ENCODE results near the gene ANGPT4.

DNA sequence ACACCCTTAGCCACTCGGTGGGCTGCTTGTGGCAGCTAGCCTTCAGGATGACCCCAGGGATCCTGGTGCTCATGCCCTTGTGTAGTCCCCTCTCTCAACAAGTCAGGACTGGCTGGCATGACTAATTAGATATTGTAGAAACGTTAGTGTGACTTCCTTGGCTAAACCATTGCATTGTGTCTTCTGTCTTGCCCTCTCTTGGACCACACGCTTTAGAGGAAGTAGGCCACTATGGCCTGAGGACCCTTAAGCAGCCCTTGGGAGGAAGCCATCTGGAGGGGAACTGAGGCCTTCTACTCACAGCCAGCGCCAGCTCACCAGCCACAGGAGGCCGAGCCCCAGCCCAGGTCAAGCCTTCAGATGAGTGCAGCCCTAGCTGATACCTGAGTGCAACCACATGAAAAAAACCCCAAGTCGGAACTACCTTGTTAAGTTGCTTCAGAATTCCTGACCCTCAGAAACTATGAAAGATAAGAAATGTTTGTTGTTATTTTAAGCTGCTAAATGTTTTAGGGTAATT is 10.1 kb downstream of the ANGPT4 start:
- no peak for TF ChIP-seq POLR2A (IDR thresholded peaks at IDR 0.05)
- TF ChIP-seq, protein P1, sequence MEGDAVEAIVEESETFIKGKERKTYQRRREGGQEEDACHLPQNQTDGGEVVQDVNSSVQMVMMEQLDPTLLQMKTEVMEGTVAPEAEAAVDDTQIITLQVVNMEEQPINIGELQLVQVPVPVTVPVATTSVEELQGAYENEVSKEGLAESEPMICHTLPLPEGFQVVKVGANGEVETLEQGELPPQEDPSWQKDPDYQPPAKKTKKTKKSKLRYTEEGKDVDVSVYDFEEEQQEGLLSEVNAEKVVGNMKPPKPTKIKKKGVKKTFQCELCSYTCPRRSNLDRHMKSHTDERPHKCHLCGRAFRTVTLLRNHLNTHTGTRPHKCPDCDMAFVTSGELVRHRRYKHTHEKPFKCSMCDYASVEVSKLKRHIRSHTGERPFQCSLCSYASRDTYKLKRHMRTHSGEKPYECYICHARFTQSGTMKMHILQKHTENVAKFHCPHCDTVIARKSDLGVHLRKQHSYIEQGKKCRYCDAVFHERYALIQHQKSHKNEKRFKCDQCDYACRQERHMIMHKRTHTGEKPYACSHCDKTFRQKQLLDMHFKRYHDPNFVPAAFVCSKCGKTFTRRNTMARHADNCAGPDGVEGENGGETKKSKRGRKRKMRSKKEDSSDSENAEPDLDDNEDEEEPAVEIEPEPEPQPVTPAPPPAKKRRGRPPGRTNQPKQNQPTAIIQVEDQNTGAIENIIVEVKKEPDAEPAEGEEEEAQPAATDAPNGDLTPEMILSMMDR (IDR thresholded peaks at IDR 0.05) = no peak

Data from stomach (tissue), 4 donors.